Stimulated activated CD4-positive, alpha-beta T cell treated with anti-CD3 and anti-CD28 coated beads, Interleukin-2, amount 100 ng/mL, for 4 hours (primary cell): ENCODE results near the gene JHY.
"Not testable (repeated sequence)": the region's sequence is repeated elsewhere in the genome, so short reads cannot be mapped to it uniquely, and the experiment has no call there.

Experiments used
- DNase-seq: peaks from one replicate; pipeline ENCODE4 v3.0.0-alpha.2; 2020; ENCODE audit warnings: low read depth

The JHY gene

DNA sequence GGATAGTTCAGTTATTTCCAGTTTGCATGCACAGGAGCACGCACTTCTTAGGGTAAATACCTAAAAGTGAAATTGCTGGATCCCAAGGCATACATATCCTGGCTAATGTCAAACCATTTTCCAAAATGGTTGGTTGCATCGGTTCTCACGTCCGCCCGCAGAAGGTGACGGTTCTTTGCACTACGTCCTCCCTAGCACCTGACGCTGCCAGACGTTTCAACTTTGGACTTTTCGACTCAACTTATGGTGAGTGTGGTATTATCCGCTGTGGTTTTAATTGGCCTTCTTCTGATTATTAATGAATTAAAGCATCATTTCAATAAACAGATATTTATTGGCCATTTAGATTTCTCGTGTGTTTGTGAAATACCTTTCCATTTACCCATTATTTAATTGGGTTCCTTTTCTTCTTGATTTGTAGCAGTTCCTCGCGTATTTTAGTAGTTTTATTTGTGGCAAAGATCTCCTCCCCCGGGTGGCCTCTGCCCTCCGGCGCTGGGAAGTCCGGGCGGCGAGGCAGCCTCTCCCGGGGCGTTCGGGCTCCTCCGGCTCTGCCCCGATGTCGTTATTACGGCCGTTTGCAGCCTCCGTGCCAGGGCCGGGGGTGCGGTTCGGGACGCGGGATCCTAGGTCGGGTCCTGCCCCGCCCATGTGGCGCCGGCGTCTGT lies at the start of gene JHY:
TSS of gene JHY (plus strand) at position 571 of the 668 bp plus-strand sequence. CDS start 3,091 bp downstream, outside the sequence.
- no peak for DNase-seq

DNA sequence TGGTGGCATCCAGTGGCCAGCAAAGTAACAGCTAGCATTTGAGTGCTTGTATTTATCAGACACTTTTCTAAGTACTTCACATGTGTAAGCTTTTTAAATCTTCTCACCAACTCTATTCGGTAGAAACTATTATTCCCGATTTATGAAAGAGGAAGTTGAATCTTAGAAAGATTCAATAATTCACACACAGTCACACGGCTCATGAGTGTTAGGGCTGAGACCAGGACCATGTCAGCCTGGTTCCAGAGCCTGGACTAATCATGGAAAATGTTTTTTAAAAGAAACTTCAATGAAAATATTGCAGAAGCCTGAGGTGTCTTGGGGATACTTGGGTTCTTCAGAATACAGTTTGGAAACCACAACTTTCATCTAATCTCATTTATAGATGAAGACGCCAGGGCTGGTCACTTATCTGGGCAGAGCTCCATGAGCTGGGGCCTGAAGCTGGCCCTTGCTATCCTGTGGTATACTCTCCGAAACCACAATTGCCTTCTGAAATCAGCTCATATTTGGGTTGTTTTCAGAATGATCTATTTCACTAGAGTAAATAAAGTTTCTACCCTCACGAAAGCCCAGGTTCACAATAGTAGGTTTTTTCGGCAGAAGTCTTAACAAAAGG lies 48.6 kb upstream of the JHY start:
- no peak for DNase-seq

DNA sequence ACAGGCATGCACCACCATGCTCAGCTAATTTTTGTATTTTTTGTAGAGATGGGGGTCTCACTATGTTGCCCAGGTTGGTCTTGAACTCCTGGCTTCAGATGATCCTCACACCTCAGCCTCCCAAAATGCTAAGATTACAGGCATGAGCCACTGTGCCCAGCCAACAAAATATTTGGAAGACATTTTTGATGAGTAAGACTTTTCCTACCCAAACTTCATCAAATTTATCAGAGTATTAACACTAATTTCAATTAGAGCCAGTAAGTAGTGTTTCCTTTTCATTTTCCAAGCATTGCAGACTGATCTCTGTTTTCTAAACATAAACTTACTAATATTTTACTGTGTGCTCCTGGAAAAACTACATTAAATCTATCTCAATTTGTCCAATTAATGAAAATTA lies 45.6 kb upstream of the JHY start:
- DNase-seq, result no peak

DNA sequence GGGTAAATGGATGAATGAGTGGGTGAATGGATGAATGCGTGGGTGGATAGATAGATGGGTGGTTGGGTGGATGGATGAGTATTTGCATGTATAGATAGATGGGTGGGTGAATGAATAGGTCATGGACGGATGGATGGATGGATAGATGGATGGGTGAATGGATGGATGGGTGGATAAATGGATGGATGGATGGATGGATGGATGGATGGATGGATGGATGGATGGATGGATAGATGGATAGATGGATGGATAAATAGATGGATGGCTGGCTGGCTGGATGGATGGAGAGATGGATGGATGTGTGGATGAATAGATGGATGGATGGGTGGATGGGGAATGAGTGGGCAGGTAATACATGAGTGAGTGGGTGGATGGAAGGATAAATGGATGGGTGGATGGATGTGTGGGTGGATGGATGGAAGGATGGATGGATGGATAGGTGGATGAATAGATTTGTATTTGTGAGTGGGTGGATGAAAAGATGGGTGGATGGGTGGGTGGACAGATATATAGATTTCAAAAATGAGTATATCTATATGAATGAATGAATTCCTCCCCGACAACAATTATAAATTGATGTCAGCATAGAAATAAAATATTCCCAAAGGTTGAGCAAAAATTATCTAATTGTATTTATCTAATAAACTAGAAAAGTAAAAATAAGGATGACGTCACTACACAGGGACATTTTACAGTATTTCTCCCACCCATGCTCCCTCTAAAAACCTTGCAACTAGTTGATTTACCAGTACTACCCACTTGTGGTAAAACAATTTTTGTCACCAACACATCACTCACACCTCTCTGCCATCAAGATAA lies 44.8 kb upstream of the JHY start:
- DNase-seq, result no peak

GRCh38 chr11:122843281-122844141 lies 39.0 kb upstream of the JHY start:
- no peak for DNase-seq

- DNase-seq, result no peak
Observed at GRCh38 chr11:122847466-122847865, 35.1 kb upstream of the JHY start.

- DNase-seq, result no peak
Observed at GRCh38 chr11:122848186-122848585, 34.4 kb upstream of the JHY start.

DNA sequence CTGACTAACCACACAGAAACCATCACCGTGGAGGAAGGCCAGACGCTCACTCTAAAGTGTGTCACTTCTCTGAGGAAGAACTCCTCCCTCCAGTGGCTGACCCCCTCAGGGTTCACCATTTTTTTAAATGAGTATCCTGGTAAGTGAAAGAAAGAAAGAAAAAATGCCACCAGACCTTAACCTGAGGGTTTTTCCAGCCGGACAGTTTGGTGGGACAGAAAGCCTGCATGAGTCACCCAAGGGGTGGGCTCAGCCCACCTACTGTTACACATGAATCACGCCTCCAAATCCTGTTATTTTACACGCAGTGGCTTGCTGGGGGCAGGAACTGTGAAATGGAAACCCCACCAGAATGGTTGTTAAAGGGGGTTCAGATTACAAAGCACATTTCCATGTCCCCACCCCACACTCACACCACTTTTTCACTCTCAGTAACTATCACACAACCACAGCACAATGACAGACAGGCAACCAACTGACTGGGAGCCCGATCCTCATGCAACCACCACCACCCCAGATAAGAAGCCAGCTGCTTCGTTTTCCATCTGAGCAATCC lies 32.4 kb upstream of the JHY start:
- DNase-seq, result no peak

DNA sequence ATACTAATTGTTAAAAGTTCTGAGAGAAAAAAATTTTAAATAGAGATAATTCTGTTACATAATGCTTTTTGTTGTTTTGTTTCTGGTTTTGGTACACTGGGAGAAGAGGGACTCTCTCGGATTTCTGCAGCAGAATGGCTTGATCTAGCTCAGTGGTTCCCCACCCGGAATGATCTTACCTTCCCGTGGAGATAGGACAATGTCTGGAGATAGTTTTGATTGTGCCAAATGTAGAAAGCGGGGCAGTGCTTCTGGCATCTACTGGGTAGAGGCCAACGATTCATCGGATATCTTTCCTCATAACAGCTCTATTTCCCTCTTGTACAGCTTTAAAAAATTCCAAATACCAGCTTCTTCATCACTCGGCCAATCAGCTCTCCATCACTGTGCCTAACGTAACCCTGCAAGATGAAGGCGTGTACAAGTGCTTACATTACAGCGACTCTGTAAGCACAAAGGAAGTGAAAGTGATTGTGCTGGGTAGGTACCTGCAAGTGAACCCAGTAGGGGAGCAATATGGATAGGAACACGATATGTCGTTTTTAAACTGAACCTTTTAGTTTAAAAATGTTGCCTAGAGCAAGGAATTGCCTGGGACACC lies 31.1 kb upstream of the JHY start:
- DNase-seq, result peak; percentile 12

DNA sequence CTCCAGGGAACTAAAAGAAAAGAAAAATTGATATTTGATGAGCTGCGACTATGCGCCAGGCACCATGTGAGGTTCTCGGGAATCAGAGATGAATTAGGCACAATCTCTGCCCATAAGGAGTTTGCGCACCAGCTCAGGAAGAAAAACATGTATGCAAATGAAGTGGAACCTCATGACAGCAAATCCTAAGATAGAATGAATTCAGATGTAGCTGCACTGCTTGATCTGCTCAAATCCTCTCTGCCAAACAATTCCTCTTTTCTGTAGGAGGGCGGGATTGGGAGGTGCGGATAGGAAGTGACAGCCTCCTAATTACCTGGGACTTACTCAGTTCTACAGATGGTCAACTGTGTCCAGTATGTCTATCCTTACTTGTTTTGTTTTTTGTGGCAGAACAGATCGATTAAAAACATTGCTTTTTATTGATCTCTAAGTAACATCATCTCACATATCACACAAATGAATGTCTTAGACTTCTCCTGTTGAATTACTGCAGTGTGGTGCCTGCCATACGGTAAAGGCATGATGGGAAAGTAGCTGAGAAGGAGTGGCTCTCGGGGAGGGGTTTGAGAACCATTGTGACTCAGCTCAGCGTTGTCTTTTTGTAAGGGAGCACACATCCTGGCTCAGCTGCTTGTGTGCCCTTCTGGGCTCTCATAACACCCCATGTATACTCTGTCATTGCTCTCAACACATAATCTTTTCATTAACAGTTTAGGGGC lies 30.3 kb upstream of the JHY start:
- peak; percentile 48 for DNase-seq

DNA sequence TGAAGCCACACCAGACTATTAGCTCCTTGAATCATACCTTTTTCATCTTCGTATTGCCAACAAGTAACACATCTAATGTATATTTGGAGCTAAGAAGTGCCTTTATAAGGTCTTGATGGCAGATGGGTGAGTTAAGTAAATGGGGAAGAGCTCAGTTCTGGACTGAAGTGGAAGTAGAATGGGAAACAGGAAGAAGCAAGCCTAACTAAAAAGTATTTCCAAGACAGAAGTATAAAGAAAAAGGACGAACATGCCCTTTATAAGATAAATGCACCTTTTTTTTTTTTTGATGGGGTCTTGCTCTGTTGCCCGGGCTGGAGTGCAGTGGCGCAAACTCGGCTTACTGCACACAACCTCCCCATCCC lies 29.8 kb upstream of the JHY start:
- DNase-seq, result no peak

DNA sequence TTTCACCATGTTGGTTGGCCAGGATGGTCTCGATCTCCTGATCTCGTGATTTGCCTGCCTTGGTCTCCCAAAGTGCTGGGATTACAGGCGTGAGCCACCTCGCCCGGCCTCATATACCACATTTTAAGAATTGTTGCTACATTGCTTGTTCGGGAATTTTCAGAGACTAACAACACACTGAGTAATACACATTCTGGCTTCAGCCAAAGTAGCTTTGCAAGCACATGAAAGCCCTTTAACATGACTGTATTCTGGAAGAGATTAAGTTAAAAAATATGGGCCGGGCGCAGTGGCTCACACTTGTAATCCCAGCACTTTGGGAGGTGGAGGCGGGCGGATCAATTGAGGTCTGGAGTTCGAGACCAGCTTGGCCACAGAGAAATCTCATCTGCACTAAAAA lies 29.3 kb upstream of the JHY start:
- no peak for DNase-seq

- peak; percentile 41 for DNase-seq
Observed at GRCh38 chr11:122853971-122854446, 28.6 kb upstream of the JHY start.

GRCh38 chr11:122861631-122862030 lies 20.9 kb upstream of the JHY start:
- DNase-seq, result no peak

GRCh38 chr11:122862091-122862490 lies 20.5 kb upstream of the JHY start:
- DNase-seq, result no peak

- not testable (repeated sequence) for DNase-seq
Observed at GRCh38 chr11:122863154-122863553, 19.4 kb upstream of the JHY start.

DNA sequence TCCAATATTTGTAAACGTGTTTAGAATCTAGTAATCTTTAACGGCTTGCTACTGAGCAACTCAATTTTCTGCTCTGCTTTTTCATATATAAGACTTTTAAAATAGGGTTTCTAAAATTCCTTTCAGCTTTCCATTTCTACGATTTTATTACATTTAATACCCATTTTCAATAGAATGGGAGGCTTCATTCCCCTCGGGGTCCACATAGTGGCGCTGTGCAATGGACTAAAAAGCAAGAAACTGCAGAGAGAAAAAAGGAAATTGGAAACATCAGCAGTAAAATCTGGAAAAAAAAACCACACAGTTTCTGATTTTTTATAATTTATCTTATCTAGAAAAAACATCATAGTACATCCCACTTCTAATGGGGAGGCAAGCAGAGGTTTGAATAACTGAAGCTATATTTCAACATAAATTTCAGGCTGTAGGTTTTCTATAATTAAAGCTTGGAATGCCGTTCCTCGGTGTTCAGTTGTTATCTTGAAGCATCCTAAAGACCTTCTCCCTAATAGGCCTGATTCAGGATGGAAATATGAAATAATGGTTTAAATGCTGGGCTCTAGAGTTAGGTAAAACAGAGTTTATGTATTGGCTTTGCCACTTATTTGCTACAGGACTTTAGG lies 18.7 kb upstream of the JHY start:
- peak; percentile 21 for DNase-seq

DNA sequence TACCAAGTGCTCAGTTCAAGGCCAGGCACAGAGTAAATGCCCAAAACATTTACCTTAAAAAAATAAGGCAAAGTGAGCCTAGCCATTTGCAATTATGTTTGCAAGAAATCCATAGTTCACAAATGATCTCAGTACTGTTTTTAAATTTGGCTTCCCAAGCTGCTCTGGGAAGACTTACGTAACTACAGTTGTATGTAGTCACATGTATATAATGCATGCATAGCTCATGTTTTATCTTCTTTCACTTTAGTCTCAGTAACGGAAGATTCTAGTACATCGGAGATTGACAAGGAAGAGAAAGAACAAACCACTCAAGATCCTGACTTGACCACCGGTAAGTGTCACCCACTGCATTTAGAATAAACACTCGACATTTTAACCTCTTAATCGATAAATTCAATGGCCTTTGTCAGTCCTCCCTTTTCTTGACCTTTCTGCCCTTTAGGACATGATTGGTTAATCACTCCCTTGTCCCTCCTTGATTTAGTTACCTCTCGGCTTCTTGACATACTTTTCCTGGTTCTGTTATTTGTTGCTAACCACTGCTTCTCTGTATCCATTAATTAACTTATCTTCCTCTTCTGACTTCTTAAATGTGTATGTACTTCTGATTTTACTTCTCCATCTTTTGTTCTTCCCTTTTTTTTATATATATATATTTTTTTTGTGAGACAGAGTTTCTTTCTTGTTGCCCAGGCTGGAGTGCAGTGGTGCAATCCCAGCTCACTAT lies 18.0 kb upstream of the JHY start:
- DNase-seq, result no peak

GRCh38 chr11:122869622-122870021 lies 12.9 kb upstream of the JHY start:
- DNase-seq, result no peak

DNA sequence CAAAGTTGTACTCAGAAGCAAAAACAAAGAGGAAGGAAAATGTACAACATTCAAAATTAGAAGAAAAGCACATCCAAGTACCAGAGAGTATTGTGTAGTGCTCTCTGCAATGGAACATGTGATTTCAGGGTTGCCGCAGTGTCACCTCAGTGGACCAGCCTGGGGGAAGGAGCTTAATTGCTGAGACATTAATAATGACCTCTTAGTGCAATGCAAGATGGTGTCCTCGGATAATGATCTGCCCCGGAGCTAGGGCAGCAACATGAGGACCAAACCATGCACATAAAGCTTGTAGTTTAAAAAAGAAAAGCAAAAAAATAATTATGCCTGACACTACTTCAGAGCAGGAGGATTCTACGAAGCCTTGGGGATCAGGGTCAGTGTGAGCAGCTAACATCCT lies 11.3 kb upstream of the JHY start:
- DNase-seq, result no peak
